ENCODE data around the gene PDE6B. TPM values are rescaled to one million over a fixed set of nuclear protein-coding genes. Genes with fewer than 3 reads are reported as not detected.
A peak's percentile ranks its signal among the peaks of the same experiment; 100 is the strongest.

Gene PDE6B
- polyA plus RNA-seq, 1 donor (not counting 4 experiments of a cell fraction or from before 2014, with no cell fraction given) = not detected

DNA sequence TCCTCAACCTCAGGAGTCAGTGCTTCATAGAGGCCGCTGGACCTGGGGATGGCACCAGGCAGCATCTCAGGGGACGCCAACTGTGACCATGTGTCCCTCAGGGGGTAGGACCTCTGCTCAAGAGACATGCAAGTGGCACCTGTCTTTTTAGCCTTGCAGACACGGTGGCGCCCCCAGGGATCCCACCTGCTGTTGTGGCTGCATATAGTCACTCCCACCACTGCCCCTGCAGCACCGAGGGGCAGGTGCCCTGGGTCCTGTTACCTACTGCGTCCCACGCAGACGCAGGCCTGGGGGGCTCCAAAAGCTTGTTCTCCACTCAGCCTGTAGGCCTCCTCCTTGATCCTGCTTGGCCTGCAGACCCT is 51.5 kb downstream of the PDE6B start:
- Histone ChIP-seq H3K9me1 (ENCODE audit: control insufficient read depth, extremely low read depth, insufficient read depth, low read length) (no peaks in the 10 kb centered on the region), H3K9me3 (ENCODE audit: control insufficient read depth, low read depth, low read length) (no peaks in the 10 kb centered on the region), H3K9ac (ENCODE audit: control insufficient read depth, extremely low read depth, insufficient read depth, low read length) (no peak overlapping the region), H3K79me2 (ENCODE audit: control insufficient read depth, insufficient read depth, low read length) (peaks cover 21% of the 10 kb centered on the region), H3K27me3 (ENCODE audit: control insufficient read depth, extremely low read depth, insufficient read depth, low read length) (no peaks in the 10 kb centered on the region), H3K36me3 (ENCODE audit: control insufficient read depth in 2 of 2, extremely low read depth in 1 of 2, insufficient read depth in 2 of 2, low read length in 2 of 2) (peaks cover 3 to 7% of the 10 kb centered on the region in 2 experiments), H3K27ac (ENCODE audit: control insufficient read depth, insufficient read depth, low read length) (no peak overlapping the region), H3K4me1 (ENCODE audit: control insufficient read depth, extremely low read depth, insufficient read depth, low read length) (peaks cover 29% of the 10 kb centered on the region), H3K4me3 (ENCODE audit: control insufficient read depth in 2 of 3, extremely low read depth in 1 of 3, insufficient read depth in 2 of 3, low read depth in 1 of 3, low read length in 3 of 3) (no peak overlapping the region), H2AFZ (ENCODE audit: control insufficient read depth, low read length) (no peak overlapping the region), H4K20me1 (ENCODE audit: control insufficient read depth, extremely low read depth, insufficient read depth, low read length) (no peaks in the 10 kb centered on the region), H3K4me2 (ENCODE audit: control insufficient read depth, extremely low read depth, insufficient read depth, low read depth, low read length) (no peak overlapping the region)
- FAIRE-seq (no peak), DNase-seq (ENCODE audit: low read depth, low spot score) (no peak)
- TF ChIP-seq EZH2 (IDR thresholded peaks at IDR 0.05; ENCODE audit: low read length) = no peak
- TF ChIP-seq, protein P1, sequence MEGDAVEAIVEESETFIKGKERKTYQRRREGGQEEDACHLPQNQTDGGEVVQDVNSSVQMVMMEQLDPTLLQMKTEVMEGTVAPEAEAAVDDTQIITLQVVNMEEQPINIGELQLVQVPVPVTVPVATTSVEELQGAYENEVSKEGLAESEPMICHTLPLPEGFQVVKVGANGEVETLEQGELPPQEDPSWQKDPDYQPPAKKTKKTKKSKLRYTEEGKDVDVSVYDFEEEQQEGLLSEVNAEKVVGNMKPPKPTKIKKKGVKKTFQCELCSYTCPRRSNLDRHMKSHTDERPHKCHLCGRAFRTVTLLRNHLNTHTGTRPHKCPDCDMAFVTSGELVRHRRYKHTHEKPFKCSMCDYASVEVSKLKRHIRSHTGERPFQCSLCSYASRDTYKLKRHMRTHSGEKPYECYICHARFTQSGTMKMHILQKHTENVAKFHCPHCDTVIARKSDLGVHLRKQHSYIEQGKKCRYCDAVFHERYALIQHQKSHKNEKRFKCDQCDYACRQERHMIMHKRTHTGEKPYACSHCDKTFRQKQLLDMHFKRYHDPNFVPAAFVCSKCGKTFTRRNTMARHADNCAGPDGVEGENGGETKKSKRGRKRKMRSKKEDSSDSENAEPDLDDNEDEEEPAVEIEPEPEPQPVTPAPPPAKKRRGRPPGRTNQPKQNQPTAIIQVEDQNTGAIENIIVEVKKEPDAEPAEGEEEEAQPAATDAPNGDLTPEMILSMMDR (optimal IDR thresholded peaks at IDR 0.05 in 1 of 3, IDR thresholded peaks at IDR 0.05 in 1 of 3, conservative IDR thresholded peaks at IDR 0.05 in 1 of 3; ENCODE audit: extremely low read depth in 1 of 3, insufficient read depth in 2 of 3, low read length in 3 of 3) = no peak
- dilution Hi-C loops (cut with MboI; ENCODE audit: extremely low pct_ligation_motif_present, low sequenced_read_pairs) = no loop called here

DNA sequence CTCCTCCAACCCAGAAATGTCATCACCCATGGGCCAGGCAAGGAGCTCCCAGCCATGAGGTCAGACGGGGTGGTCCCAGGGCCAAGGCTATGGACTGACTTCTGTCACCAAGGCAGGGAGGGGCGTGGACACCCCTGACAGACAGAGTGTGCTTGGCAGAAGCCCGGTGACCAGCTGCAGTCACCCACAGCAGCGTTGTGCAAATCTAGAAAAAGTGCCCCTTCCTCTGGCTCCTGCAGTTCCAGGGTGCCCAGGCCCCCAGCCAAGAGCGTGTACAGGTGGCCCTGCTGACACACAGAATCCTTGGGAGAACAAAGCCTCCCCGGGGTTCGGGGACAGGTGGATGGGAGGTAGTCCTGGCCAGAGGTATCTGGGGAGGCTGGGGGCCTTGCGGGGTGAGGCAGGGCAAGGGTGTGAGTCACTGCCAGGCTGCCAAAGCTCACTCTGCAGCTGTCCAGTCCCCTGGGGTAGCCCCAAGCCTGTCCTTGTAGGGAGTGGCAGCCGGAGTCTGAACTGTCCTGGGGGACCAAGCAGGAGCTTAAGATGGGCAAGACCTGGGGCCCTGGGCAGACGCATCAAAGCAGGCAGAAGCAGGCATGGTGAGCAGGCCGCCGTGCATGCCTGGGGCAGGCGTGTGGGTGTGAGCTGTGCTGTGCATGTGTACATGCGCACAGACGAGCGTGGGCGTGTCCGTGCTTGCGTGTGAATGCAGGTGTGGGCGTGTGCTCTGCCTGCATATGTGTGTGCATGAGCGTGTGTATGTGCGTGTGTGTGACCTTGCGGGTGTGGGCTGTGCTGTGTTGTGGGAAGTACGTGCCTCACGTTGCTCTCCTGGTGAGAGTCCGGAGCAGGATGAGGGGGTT is 52.3 kb downstream of the PDE6B start:
- H3K4me2 ChIP-seq (ENCODE audit: control insufficient read depth, extremely low read depth, insufficient read depth, low read depth, low read length) = peak overlapping the region; percentile 54
- H2AFZ ChIP-seq (ENCODE audit: control insufficient read depth, low read length) = peak overlapping the region; percentile 31
- peak overlapping the region; percentile 55 for H3K9ac ChIP-seq (ENCODE audit: control insufficient read depth, extremely low read depth, insufficient read depth, low read length)
- no peaks in the 10 kb centered on the region for H3K9me3 ChIP-seq (ENCODE audit: control insufficient read depth, low read depth, low read length)
- no peaks in the 10 kb centered on the region for H4K20me1 ChIP-seq (ENCODE audit: control insufficient read depth, extremely low read depth, insufficient read depth, low read length)
- TF ChIP-seq EZH2 (IDR thresholded peaks at IDR 0.05; ENCODE audit: low read length) = no peak
- TF ChIP-seq, protein P1 (optimal IDR thresholded peaks at IDR 0.05 in 1 of 3, IDR thresholded peaks at IDR 0.05 in 1 of 3, conservative IDR thresholded peaks at IDR 0.05 in 1 of 3; ENCODE audit: extremely low read depth in 1 of 3, insufficient read depth in 2 of 3, low read length in 3 of 3) = no peak
- H3K4me3 ChIP-seq (ENCODE audit: control insufficient read depth in 2 of 3, extremely low read depth in 1 of 3, insufficient read depth in 2 of 3, low read depth in 1 of 3, low read length in 3 of 3) = no peak overlapping the region
- H3K27me3 ChIP-seq (ENCODE audit: control insufficient read depth, extremely low read depth, insufficient read depth, low read length) = peaks cover 7% of the 10 kb centered on the region
- H3K4me1 ChIP-seq (ENCODE audit: control insufficient read depth, extremely low read depth, insufficient read depth, low read length) = peaks cover 29% of the 10 kb centered on the region
- H3K79me2 ChIP-seq (ENCODE audit: control insufficient read depth, insufficient read depth, low read length) = peaks cover 21% of the 10 kb centered on the region
- dilution Hi-C loops (cut with MboI; ENCODE audit: extremely low pct_ligation_motif_present, low sequenced_read_pairs) = no loop called here
- H3K9me1 ChIP-seq (ENCODE audit: control insufficient read depth, extremely low read depth, insufficient read depth, low read length) = no peaks in the 10 kb centered on the region
- peak; percentile 92 for DNase-seq (ENCODE audit: low read depth, low spot score)
- H3K27ac ChIP-seq (ENCODE audit: control insufficient read depth, insufficient read depth, low read length) = peak overlapping the region; percentile 70
- no peaks in the 10 kb centered on the region for H3K36me3 ChIP-seq (ENCODE audit: control insufficient read depth in 2 of 2, extremely low read depth in 1 of 2, insufficient read depth in 2 of 2, low read length in 2 of 2)
- FAIRE-seq = peak; percentile 97

Measured in keratinocyte (primary cell).